HEK293 (cell line): Measurements from ENCODE around the gene TMEM229B.

Experiments used
- CTCF ChIA-PET: fragments of 350-600 bp; formaldehyde crosslinking; extraction: SDS; loops from one replicate; lab custom pipeline; 2021; ENCODE audit warnings: antibody characterized with exemption; lab: Yijun Ruan, JAX
- POLR2A ChIA-PET: fragments of 300-600 bp; formaldehyde crosslinking; extraction: SDS; loops from one replicate; lab custom pipeline; 2020; ENCODE audit warnings: antibody characterized with exemption, inconsistent platforms; lab: Yijun Ruan, JAX
- H3K27ac ChIP-seq: fragments of 200-500 bp; sonication (Bioruptor generic); 2 replicates; pipeline ENCODE4 v1.5.1; 2014; ENCODE audit warnings: low read depth, low read length, control low read depth, inconsistent platforms; ENCODE audit errors: extremely low read depth
- H3K36me3 ChIP-seq, 2 experiments: fragments of 200-500 bp in 1 of 2; sonication (Bioruptor generic) in 1 of 2; 1 replicate in 1 of 2; 2 replicates in 1 of 2; pipeline ENCODE4 v1.5.1; 2014 to 2017; ENCODE audit warnings: inconsistent platforms in 2 of 2, low read length in 2 of 2; ENCODE audit not compliant: control insufficient read depth in 2 of 2, insufficient read depth in 1 of 2
- H3K4me1 ChIP-seq: fragments of 200-500 bp; sonication (Bioruptor generic); 2 replicates; pipeline ENCODE4 v1.5.1; 2014; ENCODE audit warnings: mild to moderate bottlenecking, low read length, inconsistent platforms; ENCODE audit not compliant: control insufficient read depth, insufficient read depth
- H3K4me3 ChIP-seq: 2 replicates; pipeline ENCODE4 v1.5.1; 2011; ENCODE audit warnings: low read depth, mild to moderate bottlenecking, control low read depth, low read length, moderate library complexity
- H3K9me3 ChIP-seq: fragments of 200-500 bp; sonication (Bioruptor generic); 2 replicates; pipeline ENCODE4 v1.5.1; 2014; ENCODE audit warnings: low read depth, low read length, inconsistent platforms; ENCODE audit not compliant: control insufficient read depth, insufficient read depth
- HIC1 ChIP-seq: fragments of 450-650 bp; formaldehyde crosslinking; IDR thresholded peaks from 2 replicates; pipeline ENCODE4 v1.5.1; 2016; ENCODE audit warnings: missing biosample characterization, missing genetic modification characterization
- HOXC10 ChIP-seq: sonication (generic); formaldehyde crosslinking; IDR thresholded peaks from 2 replicates; pipeline ENCODE4 v1.8.1; 2023; ENCODE audit warnings: mild to moderate bottlenecking, missing genetic modification reagents
- MEIS1 ChIP-seq: sonication (generic); formaldehyde crosslinking; IDR thresholded peaks from 2 replicates; pipeline ENCODE4 v1.8.1; 2022; ENCODE audit warnings: missing genetic modification reagents, mild to moderate bottlenecking, borderline replicate concordance
- PRDM2 ChIP-seq: fragments of 450-650 bp; formaldehyde crosslinking; IDR thresholded peaks from 2 replicates; pipeline ENCODE4 v1.5.1; 2016; ENCODE audit warnings: missing biosample characterization, missing genetic modification characterization, borderline replicate concordance
- TSHZ1 ChIP-seq: fragments of 450-650 bp; formaldehyde crosslinking; IDR thresholded peaks from 2 replicates; pipeline ENCODE4 v1.5.1; 2016; ENCODE audit warnings: missing biosample characterization, missing genetic modification characterization, borderline replicate concordance
- ZBTB11 ChIP-seq: fragments of 450-650 bp; formaldehyde crosslinking; conservative IDR thresholded peaks from 2 replicates; pipeline ENCODE4 v1.5.1; 2016; ENCODE audit warnings: low read depth, missing biosample characterization, missing genetic modification characterization
- ZIC2 ChIP-seq: fragments of 450-650 bp; formaldehyde crosslinking; IDR thresholded peaks from 2 replicates; pipeline ENCODE4 v1.5.1; 2016; ENCODE audit warnings: missing biosample characterization, missing genetic modification characterization
- ZNF112 ChIP-seq: fragments of 450-650 bp; formaldehyde crosslinking; IDR thresholded peaks from 2 replicates; pipeline ENCODE4 v1.5.0; 2017; ENCODE audit warnings: missing biosample characterization, missing genetic modification characterization
- ZNF157 ChIP-seq: fragments of 450-650 bp; formaldehyde crosslinking; IDR thresholded peaks from 2 replicates; pipeline ENCODE4 v1.5.1; 2016; ENCODE audit warnings: missing biosample characterization, missing genetic modification characterization
- ZNF341 ChIP-seq: fragments of 450-650 bp; formaldehyde crosslinking; IDR thresholded peaks from 2 replicates; pipeline ENCODE4; 2016; ENCODE audit warnings: low read depth, missing biosample characterization, missing genetic modification characterization
- ZNF416 ChIP-seq: fragments of 450-650 bp; formaldehyde crosslinking; IDR thresholded peaks from 2 replicates; pipeline ENCODE4 v1.5.1; 2016; ENCODE audit warnings: missing biosample characterization, missing genetic modification characterization
- ZNF555 ChIP-seq: fragments of 450-650 bp; formaldehyde crosslinking; conservative IDR thresholded peaks from 2 replicates; pipeline ENCODE4 v1.5.1; 2017; ENCODE audit warnings: missing biosample characterization, mild to moderate bottlenecking, missing genetic modification characterization, inconsistent platforms
- ZNF561 ChIP-seq: fragments of 450-650 bp; IDR thresholded peaks from 2 replicates; pipeline ENCODE4 v1.5.1; 2018; ENCODE audit warnings: missing biosample characterization, missing genetic modification characterization, borderline replicate concordance
- ZNF626 ChIP-seq: fragments of 450-650 bp; sonication (Bioruptor Pico); formaldehyde crosslinking; IDR thresholded peaks from 2 replicates; pipeline ENCODE4 v1.5.1; 2018; ENCODE audit warnings: missing biosample characterization, missing genetic modification characterization, inconsistent platforms
- ZNF629 ChIP-seq: fragments of 450-650 bp; formaldehyde crosslinking; IDR thresholded peaks from 2 replicates; pipeline ENCODE4 v1.5.1; 2017; ENCODE audit warnings: missing biosample characterization, missing genetic modification characterization

Gene TMEM229B

GRCh38 chr14:67467134-67467533 is 21.4 kb downstream of the TMEM229B start (continued):
- no peak for TF ChIP-seq TSHZ1 (tag by site-specific recombination)
- TF ChIP-seq ZNF555 (tag by site-specific recombination): no peak
- TF ChIP-seq ZNF112 (tag by site-specific recombination): no peak
- TF ChIP-seq ZNF629: no peak

- ChIA-PET POLR2A (no interaction called here), CTCF (interaction anchor here (1.2 to 1.4 kb wide), 2 partner anchors 10 to 12 kb away, joined by 3 to 4 read pairs; no protein-coding TSS in a partner anchor)
- no peak overlapping the region for H3K4me3 ChIP-seq
- H3K27ac ChIP-seq: no peak overlapping the region
- H3K36me3 ChIP-seq: no peaks in the 10 kb centered on the region
- no peaks in the 10 kb centered on the region for H3K9me3 ChIP-seq
- no peaks in the 10 kb centered on the region for H3K4me1 ChIP-seq
- TF ChIP-seq PRDM2 (no peak), ZNF157 (tag by site-specific recombination) (no peak), ZNF341 (tag by site-specific recombination) (no peak), ZIC2 (tag by site-specific recombination) (peak; percentile 83), HIC1 (tag by site-specific recombination) (no peak)
- TF ChIP-seq, all 188 proteins: peak for 1
Observed at GRCh38 chr14:67464879-67465278, 23.6 kb downstream of the TMEM229B start.

GRCh38 chr14:67464377-67464776 is 24.1 kb downstream of the TMEM229B start:
- POLR2A ChIA-PET: no interaction called here
- H3K27ac ChIP-seq: no peak overlapping the region
- H3K9me3 ChIP-seq: no peaks in the 10 kb centered on the region
- no peak overlapping the region for H3K4me3 ChIP-seq
- H3K4me1 ChIP-seq: no peaks in the 10 kb centered on the region
- H3K36me3 ChIP-seq: no peaks in the 10 kb centered on the region
- CTCF ChIA-PET: interaction anchor here (1.2 to 1.7 kb wide), 3 partner anchors 10 to 107 kb away, joined by 3 to 5 read pairs (median 4); no protein-coding TSS in a partner anchor
- TF ChIP-seq HOXC10 (no peak), ZNF416 (tag by site-specific recombination) (no peak), HIC1 (tag by site-specific recombination) (no peak), ZNF561 (tag by site-specific recombination) (no peak), ZBTB11 (tag by site-specific recombination) (no peak), ZNF626 (tag by site-specific recombination) (no peak), MEIS1 (CRISPR knock-in tag) (no peak)
